DMS79 treated with DMSO at 0.1 percent for 48 hours (cell line): ENCODE measurements around the gene STXBP5L.
A peak's percentile ranks its signal among the peaks of the same experiment; 100 is the strongest.
"Not testable (repeated sequence)": the region's sequence is repeated elsewhere in the genome, so short reads cannot be mapped to it uniquely, and the experiment has no call there.

Experiments used
- DNase-seq: peaks from one replicate; lab custom pipeline; 2025; lab: John Stamatoyannopoulos, UW

Gene STXBP5L

GRCh38 chr3:121018917-121019321 lies 110.9 kb downstream of the STXBP5L start:
- DNase-seq = no peak

- no peak for DNase-seq
These were observed 155.6 kb downstream of the STXBP5L start for GRCh38 chr3:121063628-121064027.

- DNase-seq = no peak
These were observed 156.1 kb downstream of the STXBP5L start for GRCh38 chr3:121064121-121064520.

- DNase-seq = peak; percentile 59
These were observed 164.1 kb downstream of the STXBP5L start for GRCh38 chr3:121072133-121072532.

- no peak for DNase-seq
These were observed 165.0 kb downstream of the STXBP5L start for GRCh38 chr3:121073011-121073410.

- DNase-seq = no peak
These were observed 167.2 kb downstream of the STXBP5L start for GRCh38 chr3:121075191-121075590.

- DNase-seq = not testable (repeated sequence)
These were observed 170.5 kb downstream of the STXBP5L start for GRCh38 chr3:121078378-121079101.

GRCh38 chr3:121096953-121097352 lies 188.9 kb downstream of the STXBP5L start:
- no peak for DNase-seq

- DNase-seq = not testable (repeated sequence)
These were observed 203.1 kb downstream of the STXBP5L start for GRCh38 chr3:121111086-121111485.

GRCh38 chr3:121111914-121112612 lies 204.1 kb downstream of the STXBP5L start:
- DNase-seq = no peak

- no peak for DNase-seq
These were observed 218.2 kb downstream of the STXBP5L start for GRCh38 chr3:121126033-121126706.

GRCh38 chr3:121126707-121127035 lies 218.7 kb downstream of the STXBP5L start:
- no peak for DNase-seq

- DNase-seq = no peak
These were observed 244.6 kb downstream of the STXBP5L start for GRCh38 chr3:121152573-121152972.

GRCh38 chr3:121153851-121154250 lies 245.8 kb downstream of the STXBP5L start:
- DNase-seq = no peak

GRCh38 chr3:121155028-121155427 lies 247.0 kb downstream of the STXBP5L start:
- DNase-seq = no peak

- DNase-seq = no peak
These were observed 257.4 kb downstream of the STXBP5L start for GRCh38 chr3:121165397-121165837.

- DNase-seq = no peak
These were observed 259.6 kb downstream of the STXBP5L start for GRCh38 chr3:121167374-121168139.

- no peak for DNase-seq
These were observed 267.1 kb downstream of the STXBP5L start for GRCh38 chr3:121175083-121175482.

- DNase-seq = not testable (repeated sequence)
These were observed 282.6 kb downstream of the STXBP5L start for GRCh38 chr3:121190626-121191025.

- no peak for DNase-seq
These were observed 294.6 kb downstream of the STXBP5L start for GRCh38 chr3:121202573-121202972.

- DNase-seq = no peak
These were observed 315.1 kb downstream of the STXBP5L start for GRCh38 chr3:121223116-121223515.

GRCh38 chr3:121228971-121229370 lies 321.0 kb downstream of the STXBP5L start:
- DNase-seq = no peak
